ENCODE results near the gene TDRKH.
"Not testable (repeated sequence)": the region's sequence is repeated elsewhere in the genome, so short reads cannot be mapped to it uniquely, and the experiment has no call there.

The TDRKH gene

GRCh38 chr1:151801310-151801820 lies 11.1 kb upstream of the TDRKH start:
- DNase-seq, result no peak

DNA sequence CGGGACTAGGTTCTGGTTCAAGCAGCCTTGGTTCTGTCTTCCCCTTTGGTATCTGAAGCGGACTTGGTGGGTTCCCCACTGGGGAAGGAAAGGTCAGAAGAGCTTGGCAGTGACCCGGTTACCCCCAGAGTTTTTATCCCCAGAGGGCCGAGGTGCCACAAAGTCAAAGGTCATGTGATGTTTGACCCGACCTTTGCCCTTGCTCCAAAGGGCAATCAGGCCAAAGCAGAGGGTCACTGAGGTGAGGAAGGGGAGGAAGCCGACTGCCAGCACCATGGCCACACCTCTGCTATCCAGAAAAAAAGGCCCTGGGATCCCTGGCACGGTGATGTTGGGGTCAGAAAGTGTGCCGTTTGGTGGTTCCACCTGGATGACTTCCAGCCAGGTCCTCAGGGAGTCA lies 10.5 kb upstream of the TDRKH start:
- no peak for DNase-seq

DNA sequence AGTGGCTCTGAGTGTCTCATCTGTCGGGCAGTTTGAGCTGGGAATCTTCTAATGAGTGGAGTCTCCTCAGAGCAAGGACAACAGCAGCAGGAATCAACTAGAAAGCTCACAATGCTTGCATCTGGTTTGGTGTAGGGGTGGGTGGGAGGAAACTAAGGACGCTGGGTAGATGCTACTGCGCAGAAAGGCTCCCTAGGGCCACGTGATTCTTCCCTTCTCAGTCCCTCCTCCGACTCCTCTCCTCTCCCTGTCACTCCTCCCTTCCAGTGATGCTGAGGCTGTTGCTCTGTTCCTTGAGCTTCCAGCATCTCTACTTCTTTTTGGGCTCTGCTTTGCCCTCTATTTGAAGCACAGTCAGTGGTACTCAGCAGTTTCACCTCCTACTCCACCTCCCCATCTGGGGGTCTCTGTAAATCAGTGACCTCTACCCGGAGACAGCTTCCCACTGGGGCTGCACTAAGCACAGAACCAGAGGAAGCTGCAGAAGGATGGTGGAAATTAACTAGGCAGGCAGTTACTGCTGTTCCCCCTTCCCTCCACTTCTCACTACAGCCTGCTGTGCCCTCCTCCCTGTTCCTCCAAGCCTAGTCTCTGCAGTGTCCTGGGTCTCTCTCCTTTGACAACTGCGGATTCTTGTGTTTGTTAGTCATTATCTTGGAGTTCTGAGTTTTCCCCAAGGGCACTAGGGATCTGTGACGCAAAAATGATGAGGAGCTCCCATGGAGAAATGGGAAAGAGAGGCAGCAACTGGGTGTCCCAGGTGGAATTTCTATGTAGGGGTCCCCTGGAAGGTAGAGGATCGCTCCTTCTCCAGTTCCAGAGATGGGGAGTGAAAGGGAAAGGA lies 9.1 kb upstream of the TDRKH start:
- no peak for DNase-seq

DNA sequence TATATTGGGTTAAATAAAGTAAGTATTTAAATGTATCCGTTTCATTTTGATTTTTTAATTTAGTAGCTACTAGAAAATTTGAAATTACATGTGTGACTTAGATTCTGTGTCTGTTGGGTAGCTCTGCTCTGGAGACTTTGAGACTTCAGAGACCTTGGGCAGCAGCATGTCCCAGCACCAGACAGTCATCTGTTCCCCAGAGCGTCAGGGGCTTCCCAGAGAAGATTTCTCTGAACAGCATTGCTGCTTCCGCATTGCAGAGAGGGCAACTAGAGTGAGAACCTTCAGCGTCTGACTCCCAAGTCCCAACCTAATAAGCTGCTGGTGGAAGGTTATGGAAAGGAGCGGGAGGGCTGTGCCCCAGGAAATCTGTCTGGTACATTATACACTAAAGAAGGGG lies 8.3 kb upstream of the TDRKH start:
- DNase-seq, result no peak

DNA sequence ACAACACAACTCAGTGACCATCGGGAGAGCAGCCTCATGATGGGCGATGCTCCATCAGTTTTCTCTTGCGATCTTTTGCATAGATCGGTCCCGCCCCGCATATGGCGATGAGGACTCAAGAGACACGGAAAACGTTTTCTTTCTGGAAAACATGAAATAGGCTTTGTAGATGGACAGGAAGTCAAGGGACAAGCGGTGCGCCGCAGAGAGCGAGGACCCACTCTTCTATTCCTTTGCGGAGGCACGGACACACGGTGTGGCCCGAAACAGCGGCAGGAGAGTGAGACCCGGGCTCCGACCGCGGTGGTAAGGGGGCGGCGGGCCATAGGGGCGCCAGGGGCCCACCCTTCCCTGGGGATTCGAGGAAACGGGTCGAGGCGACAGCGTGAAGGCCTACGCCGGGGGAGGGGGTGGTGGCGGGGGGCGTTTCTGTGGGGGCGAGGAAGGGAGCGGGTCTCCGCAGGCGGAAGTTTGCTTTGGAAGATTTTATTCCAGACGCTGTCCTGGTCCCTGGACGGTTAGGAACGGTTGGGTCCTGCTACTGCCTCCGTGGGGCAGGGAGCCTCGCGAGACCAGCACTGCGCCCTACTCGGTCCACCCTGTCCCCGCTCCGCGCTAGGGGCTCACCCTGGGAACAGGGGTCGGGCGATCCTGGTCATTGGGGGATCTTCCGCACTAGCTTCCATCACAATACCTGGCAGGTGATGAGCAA lies 796 bp upstream of the TDRKH start:
- no peak for DNase-seq

DNA sequence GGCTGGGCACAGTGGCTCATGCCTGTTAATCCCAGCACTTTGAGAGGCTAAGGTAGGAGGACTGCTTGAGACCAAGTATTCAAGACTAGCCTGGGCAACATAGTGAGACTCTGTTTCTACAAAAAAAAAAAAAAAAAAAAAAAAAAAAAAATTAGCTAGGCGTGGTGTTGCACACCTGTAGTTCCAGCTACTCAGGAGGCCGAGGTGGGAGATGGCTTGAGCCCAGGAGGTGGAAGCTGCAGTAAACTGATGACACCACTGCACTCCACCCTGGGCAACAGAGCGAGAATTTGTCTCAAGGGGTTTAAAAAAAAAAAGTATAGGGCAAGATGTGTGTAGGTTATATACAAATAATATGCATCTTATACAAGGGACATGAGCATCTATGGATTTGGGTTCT lies 2.6 kb downstream of the TDRKH start:
- DNase-seq, result no peak

- DNase-seq, result no peak
Measured at GRCh38 chr1:151783796-151784195, 6.5 kb downstream of the TDRKH start.

GRCh38 chr1:151782741-151783140 lies 7.6 kb downstream of the TDRKH start:
- no peak for DNase-seq

DNA sequence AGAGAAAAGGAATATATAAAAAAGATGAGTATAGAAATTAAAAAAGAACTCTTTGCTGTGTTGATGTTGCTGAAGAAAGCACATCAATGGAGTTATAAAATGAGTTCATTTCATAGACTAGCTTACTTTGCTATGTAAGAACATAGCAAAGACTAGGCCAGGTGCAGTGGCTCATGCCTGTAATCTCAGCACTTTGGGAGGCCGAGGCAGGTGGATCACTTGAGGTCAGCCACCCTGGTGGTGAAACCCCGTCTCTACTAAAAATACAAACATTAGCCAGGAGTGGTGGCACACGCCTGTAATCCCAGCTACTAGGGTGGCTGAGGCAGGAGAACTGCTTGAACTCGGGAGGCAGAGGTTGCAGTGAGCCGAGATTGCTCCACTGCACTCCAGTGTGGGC lies 8.3 kb downstream of the TDRKH start:
- not testable (repeated sequence) for DNase-seq

- DNase-seq, result not testable (repeated sequence)
Measured at GRCh38 chr1:151780736-151781135, 9.6 kb downstream of the TDRKH start.

DNA sequence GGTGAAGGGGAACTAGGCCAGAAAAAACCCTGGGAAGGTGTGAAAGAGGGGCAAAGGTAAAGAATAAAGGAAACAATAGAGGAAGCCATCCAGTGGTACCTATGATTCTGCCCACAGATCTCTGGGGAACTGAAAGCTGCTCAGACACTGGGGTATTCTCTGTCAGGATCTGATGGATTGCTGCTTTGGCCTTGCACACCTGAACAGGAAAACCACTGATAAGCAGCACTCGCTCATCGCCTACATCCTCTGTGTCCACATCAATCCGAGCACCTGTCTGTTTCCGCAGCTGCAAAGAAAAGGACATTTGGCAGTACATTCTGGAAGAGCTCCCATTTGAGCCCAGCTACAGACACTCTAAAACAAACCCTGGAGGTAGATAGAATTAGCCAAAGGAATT lies 10.4 kb downstream of the TDRKH start:
- DNase-seq, result no peak

- DNase-seq, result no peak
Measured at GRCh38 chr1:151777317-151777716, 13.0 kb downstream of the TDRKH start.

DNA sequence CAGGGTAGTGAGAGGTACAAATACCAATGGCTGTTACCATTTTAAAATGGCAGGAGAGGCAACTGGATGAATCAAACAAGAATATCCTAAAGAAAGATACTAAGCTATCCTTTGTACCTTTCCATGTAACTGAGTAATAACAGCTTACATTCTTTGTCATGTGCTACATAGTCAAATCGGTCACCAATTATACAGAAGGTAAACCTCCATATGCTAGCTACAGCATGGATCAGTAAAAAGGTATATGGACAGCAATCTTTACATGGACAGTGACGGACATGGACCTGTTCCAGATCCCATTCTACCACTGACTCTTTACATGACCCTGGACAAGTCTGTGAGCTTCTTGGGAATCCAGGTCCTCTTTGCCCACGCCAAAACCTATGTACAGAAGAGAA lies 13.6 kb downstream of the TDRKH start:
- DNase-seq, result no peak

GRCh38 chr1:151775894-151776664 lies 14.2 kb downstream of the TDRKH start:
- no peak for DNase-seq

DNA sequence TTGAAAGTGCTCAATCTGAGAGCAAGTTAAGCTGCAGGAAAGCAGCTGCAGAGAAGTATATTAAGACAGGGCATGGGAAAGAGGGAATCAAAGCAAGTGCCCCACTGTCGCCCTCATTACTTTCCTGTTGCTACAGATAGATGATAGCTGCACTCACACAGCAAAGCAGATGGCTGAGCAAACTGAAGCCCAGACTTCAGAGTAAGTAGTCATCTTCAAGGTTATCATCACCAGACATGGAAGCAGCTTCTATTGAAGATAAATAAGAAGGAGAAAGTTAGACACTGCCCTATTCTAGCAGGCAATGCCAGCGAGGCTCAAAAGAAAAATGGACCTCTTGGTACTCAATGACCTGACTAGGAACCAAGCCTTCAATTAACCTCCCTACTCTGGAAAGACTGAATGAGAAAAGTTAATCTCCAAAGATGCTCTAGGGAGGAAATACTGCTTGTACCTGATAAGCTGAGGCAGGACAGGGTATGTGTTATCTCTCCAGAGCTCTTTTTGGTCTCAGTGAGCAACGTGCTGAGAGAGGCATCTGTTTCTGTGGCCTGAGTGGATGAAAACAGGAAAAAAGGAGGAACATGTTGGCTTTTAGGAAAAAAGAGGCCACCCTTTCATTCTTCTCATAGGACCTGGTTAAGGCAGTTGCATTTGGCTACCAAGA lies 15.9 kb downstream of the TDRKH start:
- no peak for DNase-seq

DNA sequence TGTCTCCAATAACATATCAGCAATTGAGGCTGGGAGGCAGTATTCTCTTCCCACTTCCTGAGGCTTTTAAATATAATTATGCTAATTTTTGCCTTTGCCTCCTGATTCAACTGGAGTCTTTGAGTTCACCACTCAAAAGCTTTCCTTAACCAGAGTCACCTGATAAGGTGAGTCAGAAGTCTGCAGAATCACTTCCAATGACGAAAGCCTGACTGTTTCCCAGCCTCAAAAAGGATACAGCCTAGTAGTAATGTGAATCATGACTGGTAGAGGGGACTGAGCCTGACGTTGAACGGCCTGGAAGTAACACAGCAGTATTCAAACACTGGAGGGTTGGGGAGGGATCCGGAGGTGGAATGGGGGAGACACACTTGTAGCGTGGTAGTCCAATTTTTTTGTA lies 16.6 kb downstream of the TDRKH start:
- DNase-seq, result no peak

GRCh38 chr1:151769270-151769669 lies 21.0 kb downstream of the TDRKH start:
- not testable (repeated sequence) for DNase-seq

- DNase-seq, result not testable (repeated sequence)
Measured at GRCh38 chr1:151768351-151769066, 21.8 kb downstream of the TDRKH start.

DNA sequence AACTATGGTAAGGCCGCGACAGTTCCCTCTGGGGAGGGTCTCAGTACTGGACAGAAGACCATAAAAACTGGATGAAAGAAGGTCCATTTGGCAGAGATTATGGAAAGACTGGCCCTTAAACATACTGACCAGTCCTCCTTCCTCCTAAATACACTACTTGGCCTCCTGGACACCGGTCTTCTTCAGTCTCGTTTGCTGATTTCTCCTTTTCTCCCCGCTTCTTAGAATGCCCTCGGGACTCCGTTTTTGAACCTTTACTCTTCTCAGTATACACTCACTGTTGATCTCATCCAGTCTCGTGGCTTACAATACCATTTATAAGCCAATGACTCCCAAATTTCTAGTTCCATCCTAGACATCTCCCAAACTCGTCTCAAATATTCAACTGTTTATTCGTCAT lies 26.3 kb downstream of the TDRKH start:
- no peak for DNase-seq

DNA sequence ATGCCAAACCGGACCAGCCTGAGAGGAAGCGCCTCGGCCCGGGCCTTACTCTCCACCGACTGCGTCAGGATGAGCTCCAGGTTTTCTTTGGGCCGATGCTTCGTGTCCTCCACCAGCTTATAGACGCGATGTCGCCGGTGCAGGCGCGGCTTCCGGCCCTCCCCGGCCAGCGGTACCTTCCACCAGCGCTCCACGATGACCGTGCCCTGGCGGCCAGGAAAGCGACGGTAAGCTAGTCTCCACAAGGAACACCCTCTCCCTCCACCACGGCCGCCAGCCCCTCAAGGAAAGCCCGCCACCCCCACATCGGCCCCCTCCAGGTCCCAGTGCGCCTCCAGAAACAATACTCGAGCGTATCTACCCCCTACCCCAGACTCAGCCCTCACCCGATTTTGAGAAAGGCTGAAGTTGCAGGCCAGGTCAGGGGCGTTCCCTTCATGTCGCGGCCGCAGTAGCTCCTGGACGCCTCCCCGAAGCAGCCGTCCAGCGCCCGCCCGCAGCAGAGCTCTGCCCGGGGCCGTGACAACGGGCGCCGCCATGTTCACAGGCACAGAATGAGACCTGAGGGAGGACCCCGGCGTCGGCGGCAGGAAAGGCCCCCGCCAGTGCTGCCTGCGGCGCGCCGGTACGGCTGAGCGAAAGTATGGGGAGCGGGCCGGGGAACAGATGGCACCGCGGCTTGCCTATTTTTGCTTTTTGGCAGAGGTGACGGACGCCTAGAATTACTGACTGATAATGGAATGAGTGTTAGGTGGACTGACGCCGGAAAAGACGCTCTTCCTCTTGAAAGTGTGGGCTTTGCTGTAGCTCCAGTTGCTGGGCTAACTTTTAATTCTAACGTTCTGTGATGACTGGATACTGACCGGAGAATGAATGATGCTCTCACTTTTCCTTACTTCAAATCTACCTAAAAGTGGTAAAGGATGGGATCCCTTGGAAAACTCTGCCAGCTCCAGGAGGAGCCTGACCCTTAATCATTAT lies 27.1 kb downstream of the TDRKH start, which contains the start of gene MRPL9:
MRPL9 (minus strand) TSS at position 556 of the 981 bp plus-strand sequence; CDS start at position 539, 17 bp downstream.
- peak; percentile 93 for DNase-seq

All from activated CD4-positive, alpha-beta T cell treated with anti-CD3 and anti-CD28 coated beads, Interleukin-2, amount 50 U/mL, for 16 hours (primary cell).